T-helper 1 cell treated with Interleukin-12 subunit alpha and Interleukin-12 subunit beta and Interleukin-4 antibody, amounts not matched to agents 30 μg/mL and 1 μg/mL, for 36 hours (primary cell): Measurements from ENCODE around the gene CYYR1.

ENCODE experiments used
- H3K27ac Mint-ChIP-seq: one replicate; pipeline ENCODE4 v1.8.0; 2021; ENCODE audit warnings: mild to moderate bottlenecking, mixed read lengths
- H3K27me3 Mint-ChIP-seq: one replicate; pipeline ENCODE4 v1.8.0; 2021; ENCODE audit warnings: low read depth, mixed read lengths
- H3K36me3 Mint-ChIP-seq: one replicate; pipeline ENCODE4 v1.8.0; 2021; ENCODE audit warnings: low read depth, mixed read lengths
- H3K4me1 Mint-ChIP-seq: one replicate; pipeline ENCODE4 v1.8.0; 2021; ENCODE audit warnings: low read depth, mixed read lengths
- H3K4me3 Mint-ChIP-seq: one replicate; pipeline ENCODE4 v1.8.0; 2021; ENCODE audit warnings: mild to moderate bottlenecking, moderate library complexity, mixed read lengths
- H3K9me3 Mint-ChIP-seq: one replicate; pipeline ENCODE4 v1.8.0; 2021; ENCODE audit warnings: mixed read lengths

The CYYR1 gene

GRCh38 chr21:26565546-26565945, 7.5 kb downstream of the CYYR1 start:
- Mint-ChIP-seq H3K27ac (no peak overlapping the region), H3K27me3 (peaks cover under 1% of the 10 kb centered on the region), H3K36me3 (no peaks in the 10 kb centered on the region), H3K9me3 (no peaks in the 10 kb centered on the region), H3K4me3 (no peak overlapping the region), H3K4me1 (no peaks in the 10 kb centered on the region)

GRCh38 chr21:26565111-26565510, 8.0 kb downstream of the CYYR1 start:
- H3K4me1 Mint-ChIP-seq: no peaks in the 10 kb centered on the region
- no peaks in the 10 kb centered on the region for H3K36me3 Mint-ChIP-seq
- no peaks in the 10 kb centered on the region for H3K9me3 Mint-ChIP-seq
- no peaks in the 10 kb centered on the region for H3K27me3 Mint-ChIP-seq
- H3K4me3 Mint-ChIP-seq: no peak overlapping the region
- no peak overlapping the region for H3K27ac Mint-ChIP-seq

- Mint-ChIP-seq H3K9me3 (no peaks in the 10 kb centered on the region), H3K27ac (no peak overlapping the region)
These were observed 9.1 kb downstream of the CYYR1 start for GRCh38 chr21:26563856-26564503.

GRCh38 chr21:26560612-26561011, 12.5 kb downstream of the CYYR1 start:
- Mint-ChIP-seq H3K27me3 (no peaks in the 10 kb centered on the region), H3K27ac (no peak overlapping the region), H3K36me3 (no peaks in the 10 kb centered on the region), H3K4me3 (no peak overlapping the region), H3K9me3 (no peaks in the 10 kb centered on the region), H3K4me1 (no peaks in the 10 kb centered on the region)

More at GRCh38 chr21:26563856-26564503, 9.1 kb downstream of the CYYR1 start:
- Mint-ChIP-seq H3K36me3 (no peaks in the 10 kb centered on the region), H3K4me1 (no peaks in the 10 kb centered on the region), H3K27me3 (no peaks in the 10 kb centered on the region), H3K4me3 (no peak overlapping the region)

- Mint-ChIP-seq H3K36me3 (no peaks in the 10 kb centered on the region), H3K27me3 (no peaks in the 10 kb centered on the region), H3K4me1 (no peaks in the 10 kb centered on the region), H3K9me3 (no peaks in the 10 kb centered on the region), H3K27ac (no peak overlapping the region), H3K4me3 (no peak overlapping the region)
These were observed 14.0 kb downstream of the CYYR1 start for GRCh38 chr21:26559099-26559498.

- no peak overlapping the region for H3K4me3 Mint-ChIP-seq
- H3K27me3 Mint-ChIP-seq: no peaks in the 10 kb centered on the region
- H3K9me3 Mint-ChIP-seq: no peaks in the 10 kb centered on the region
- H3K4me1 Mint-ChIP-seq: no peaks in the 10 kb centered on the region
- H3K36me3 Mint-ChIP-seq: no peaks in the 10 kb centered on the region
- no peak overlapping the region for H3K27ac Mint-ChIP-seq
These were observed 16.0 kb downstream of the CYYR1 start for GRCh38 chr21:26557106-26557505.

GRCh38 chr21:26555540-26556146, 17.4 kb downstream of the CYYR1 start:
- no peaks in the 10 kb centered on the region for H3K4me1 Mint-ChIP-seq
- no peaks in the 10 kb centered on the region for H3K9me3 Mint-ChIP-seq
- no peaks in the 10 kb centered on the region for H3K27me3 Mint-ChIP-seq
- H3K4me3 Mint-ChIP-seq: no peak overlapping the region
- H3K36me3 Mint-ChIP-seq: no peaks in the 10 kb centered on the region
- H3K27ac Mint-ChIP-seq: no peak overlapping the region

GRCh38 chr21:26554365-26554764, 18.7 kb downstream of the CYYR1 start:
- Mint-ChIP-seq H3K36me3 (no peaks in the 10 kb centered on the region), H3K27me3 (no peaks in the 10 kb centered on the region), H3K4me3 (no peak overlapping the region), H3K27ac (no peak overlapping the region), H3K4me1 (no peaks in the 10 kb centered on the region), H3K9me3 (no peaks in the 10 kb centered on the region)

GRCh38 chr21:26553898-26554297, 19.2 kb downstream of the CYYR1 start:
- Mint-ChIP-seq H3K27me3 (no peaks in the 10 kb centered on the region), H3K27ac (no peak overlapping the region), H3K4me1 (no peaks in the 10 kb centered on the region), H3K4me3 (no peak overlapping the region), H3K36me3 (no peaks in the 10 kb centered on the region), H3K9me3 (no peaks in the 10 kb centered on the region)

GRCh38 chr21:26550326-26550725, 22.8 kb downstream of the CYYR1 start:
- H3K4me3 Mint-ChIP-seq: no peak overlapping the region
- H3K4me1 Mint-ChIP-seq: no peaks in the 10 kb centered on the region
- H3K36me3 Mint-ChIP-seq: no peaks in the 10 kb centered on the region
- no peaks in the 10 kb centered on the region for H3K27me3 Mint-ChIP-seq
- H3K27ac Mint-ChIP-seq: no peak overlapping the region
- no peaks in the 10 kb centered on the region for H3K9me3 Mint-ChIP-seq

- Mint-ChIP-seq H3K4me3 (no peak overlapping the region), H3K27ac (no peak overlapping the region), H3K36me3 (no peaks in the 10 kb centered on the region), H3K4me1 (no peaks in the 10 kb centered on the region), H3K27me3 (no peaks in the 10 kb centered on the region), H3K9me3 (no peaks in the 10 kb centered on the region)
These were observed 26.5 kb downstream of the CYYR1 start for GRCh38 chr21:26546446-26547097.

GRCh38 chr21:26544201-26544775, 28.8 kb downstream of the CYYR1 start:
- Mint-ChIP-seq H3K4me1 (no peaks in the 10 kb centered on the region), H3K9me3 (no peaks in the 10 kb centered on the region), H3K4me3 (no peak overlapping the region), H3K27ac (no peak overlapping the region), H3K36me3 (no peaks in the 10 kb centered on the region), H3K27me3 (no peaks in the 10 kb centered on the region)

- H3K36me3 Mint-ChIP-seq: no peaks in the 10 kb centered on the region
- H3K27me3 Mint-ChIP-seq: no peaks in the 10 kb centered on the region
- H3K9me3 Mint-ChIP-seq: peaks cover 3% of the 10 kb centered on the region
- no peak overlapping the region for H3K4me3 Mint-ChIP-seq
- H3K27ac Mint-ChIP-seq: no peak overlapping the region
- no peaks in the 10 kb centered on the region for H3K4me1 Mint-ChIP-seq
These were observed 32.4 kb downstream of the CYYR1 start for GRCh38 chr21:26540651-26541050.

- no peaks in the 10 kb centered on the region for H3K4me1 Mint-ChIP-seq
- H3K27ac Mint-ChIP-seq: no peak overlapping the region
- no peak overlapping the region for H3K4me3 Mint-ChIP-seq
- peaks cover 4% of the 10 kb centered on the region for H3K9me3 Mint-ChIP-seq
- no peaks in the 10 kb centered on the region for H3K27me3 Mint-ChIP-seq
- no peaks in the 10 kb centered on the region for H3K36me3 Mint-ChIP-seq
These were observed 33.5 kb downstream of the CYYR1 start for GRCh38 chr21:26539566-26539965.

- Mint-ChIP-seq H3K4me1 (no peaks in the 10 kb centered on the region), H3K9me3 (peaks cover 4% of the 10 kb centered on the region), H3K4me3 (no peak overlapping the region), H3K36me3 (no peaks in the 10 kb centered on the region), H3K27ac (no peak overlapping the region), H3K27me3 (no peaks in the 10 kb centered on the region)
These were observed 38.6 kb downstream of the CYYR1 start for GRCh38 chr21:26534517-26534916.
